Stimulated activated naive CD8-positive, alpha-beta T cell treated with anti-CD3 and anti-CD28 coated beads, Interleukin-15, Interleukin-2, amounts not matched to agents 100 ng/mL and 50 ng/mL, for 24 hours (primary cell): ENCODE measurements around the gene KATNB1.

ENCODE experiments used
- H3K27ac Mint-ChIP-seq: one replicate; pipeline ENCODE4 v1.8.0; 2021; ENCODE audit warnings: mild to moderate bottlenecking, mixed read lengths
- H3K27me3 Mint-ChIP-seq: one replicate; pipeline ENCODE4 v1.8.0; 2021; ENCODE audit warnings: mixed read lengths
- H3K36me3 Mint-ChIP-seq: one replicate; pipeline ENCODE4 v1.8.0; 2021; ENCODE audit warnings: low read depth, mixed read lengths
- H3K4me1 Mint-ChIP-seq: one replicate; pipeline ENCODE4 v1.8.0; 2021; ENCODE audit warnings: low read depth, mixed read lengths
- H3K4me3 Mint-ChIP-seq: one replicate; pipeline ENCODE4 v1.8.0; 2021; ENCODE audit warnings: mild to moderate bottlenecking, mixed read lengths
- H3K9me3 Mint-ChIP-seq: one replicate; pipeline ENCODE4 v1.8.0; 2021; ENCODE audit warnings: mixed read lengths

Gene KATNB1

GRCh38 chr16:57799600-57800199 lies 64.1 kb downstream of the KATNB1 start:
- no peak overlapping the region for H3K4me3 Mint-ChIP-seq
- no peak overlapping the region for H3K27ac Mint-ChIP-seq
- H3K4me1 Mint-ChIP-seq: peaks cover 38% of the 10 kb centered on the region
- H3K9me3 Mint-ChIP-seq: no peaks in the 10 kb centered on the region
- no peaks in the 10 kb centered on the region for H3K36me3 Mint-ChIP-seq
- H3K27me3 Mint-ChIP-seq: peaks cover 21% of the 10 kb centered on the region

DNA sequence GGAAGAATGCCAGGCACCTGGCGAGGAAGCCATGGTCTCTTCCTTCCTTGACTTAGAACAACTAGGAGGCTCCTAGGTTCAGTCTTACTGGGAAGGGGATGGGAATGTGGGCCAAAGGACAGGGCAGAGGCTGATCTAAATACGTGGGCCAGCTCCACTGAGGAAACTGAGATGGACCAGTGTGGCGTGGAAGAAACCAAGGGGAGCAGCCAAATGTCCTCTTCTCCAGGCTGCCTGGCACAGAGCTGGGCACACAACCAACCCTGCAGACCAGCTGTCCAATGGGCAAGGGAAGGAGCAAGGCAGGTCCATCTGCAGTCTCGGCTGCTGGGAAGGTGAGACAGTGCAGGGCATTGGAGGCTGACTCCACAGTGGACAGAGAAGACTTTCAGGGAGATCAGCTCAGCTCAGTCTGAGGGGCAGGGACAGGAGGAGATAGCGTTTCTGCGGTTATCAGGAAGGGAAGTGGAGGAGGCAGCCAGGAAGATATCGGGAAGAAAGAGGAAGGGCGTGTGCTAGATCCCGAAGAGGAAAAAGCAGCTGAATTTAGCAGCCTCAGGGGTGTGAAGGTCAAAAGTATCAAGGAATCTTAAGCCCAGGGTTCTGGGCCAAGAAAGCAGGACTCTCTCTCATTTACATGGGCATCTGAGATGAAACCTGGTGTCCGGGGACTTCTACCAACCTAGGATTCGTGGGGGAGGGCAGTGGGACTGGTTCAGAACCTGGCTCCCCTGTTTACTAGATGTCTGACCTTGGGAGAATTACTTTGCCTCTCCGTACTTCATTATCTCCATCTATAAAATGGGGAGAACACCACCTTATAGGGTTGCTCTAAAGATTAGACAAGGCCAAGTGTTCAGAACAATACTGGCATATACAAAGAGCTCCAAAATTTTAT lies 64.9 kb downstream of the KATNB1 start:
- no peak overlapping the region for H3K27ac Mint-ChIP-seq
- peaks cover 21% of the 10 kb centered on the region for H3K27me3 Mint-ChIP-seq
- no peaks in the 10 kb centered on the region for H3K36me3 Mint-ChIP-seq
- H3K4me3 Mint-ChIP-seq: peak overlapping the region; percentile 20
- no peaks in the 10 kb centered on the region for H3K9me3 Mint-ChIP-seq
- H3K4me1 Mint-ChIP-seq: peaks cover 38% of the 10 kb centered on the region

DNA sequence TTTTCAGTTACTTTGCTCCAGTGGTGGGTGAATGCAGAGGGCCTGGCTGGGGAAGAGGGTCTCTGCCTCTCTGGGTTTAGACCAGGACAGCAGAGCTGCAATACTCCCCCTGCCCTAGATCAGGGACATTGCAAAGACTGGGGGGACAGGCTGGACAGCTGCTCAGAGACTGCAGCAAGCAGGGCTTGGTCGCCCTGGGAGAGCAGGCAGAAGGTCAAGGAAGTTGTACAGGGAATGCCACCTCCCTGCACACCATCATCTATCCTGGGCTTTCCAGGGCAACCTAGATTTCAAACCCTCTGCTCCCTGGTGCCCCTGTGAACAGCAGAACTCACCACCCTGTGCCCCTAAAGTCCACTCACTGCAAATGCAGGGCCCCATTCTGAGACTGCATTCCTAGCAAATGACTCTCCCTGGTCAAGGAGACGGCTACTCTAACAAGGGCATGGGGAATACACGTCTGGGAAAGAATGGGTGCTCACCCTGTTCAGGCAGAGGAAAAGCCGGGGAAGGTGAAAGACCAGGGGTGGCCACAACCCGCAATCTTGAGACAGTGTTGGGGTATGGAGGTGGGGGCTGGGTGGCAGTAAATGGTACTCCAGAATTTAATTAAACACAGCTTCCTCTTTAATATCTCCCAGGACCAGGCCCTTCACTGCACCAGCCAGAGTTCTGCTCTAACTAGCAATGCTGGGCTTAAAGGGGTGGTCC lies 65.7 kb downstream of the KATNB1 start:
- no peaks in the 10 kb centered on the region for H3K9me3 Mint-ChIP-seq
- no peaks in the 10 kb centered on the region for H3K36me3 Mint-ChIP-seq
- no peak overlapping the region for H3K27ac Mint-ChIP-seq
- peak overlapping the region; percentile 45 for H3K4me3 Mint-ChIP-seq
- peaks cover 38% of the 10 kb centered on the region for H3K4me1 Mint-ChIP-seq
- H3K27me3 Mint-ChIP-seq: peaks cover 25% of the 10 kb centered on the region

GRCh38 chr16:57801809-57802340 lies 66.3 kb downstream of the KATNB1 start:
- Mint-ChIP-seq H3K4me3 (peak overlapping the region; percentile 45), H3K4me1 (peaks cover 38% of the 10 kb centered on the region), H3K9me3 (no peaks in the 10 kb centered on the region), H3K27me3 (peaks cover 28% of the 10 kb centered on the region), H3K36me3 (no peaks in the 10 kb centered on the region), H3K27ac (no peak overlapping the region)

- peak within 1 kb of the TSS; percentile 85 for H3K4me3 Mint-ChIP-seq
- peaks cover 28% of the 10 kb centered on the region for H3K27me3 Mint-ChIP-seq
- H3K4me1 Mint-ChIP-seq: peaks cover 43% of the 10 kb centered on the region
- H3K27ac Mint-ChIP-seq: peak within 1 kb of the TSS; percentile 92
- no peaks in the 10 kb centered on the region for H3K9me3 Mint-ChIP-seq
- no peaks in the 10 kb centered on the region for H3K36me3 Mint-ChIP-seq
These were observed 67.0 kb downstream of the KATNB1 start, which contains the start of gene KIFC3 for GRCh38 chr16:57802341-57803133. TSS of gene KIFC3 (minus strand) at chr16:57802491. CDS start at chr16:57798243, 4,248 bp downstream.

DNA sequence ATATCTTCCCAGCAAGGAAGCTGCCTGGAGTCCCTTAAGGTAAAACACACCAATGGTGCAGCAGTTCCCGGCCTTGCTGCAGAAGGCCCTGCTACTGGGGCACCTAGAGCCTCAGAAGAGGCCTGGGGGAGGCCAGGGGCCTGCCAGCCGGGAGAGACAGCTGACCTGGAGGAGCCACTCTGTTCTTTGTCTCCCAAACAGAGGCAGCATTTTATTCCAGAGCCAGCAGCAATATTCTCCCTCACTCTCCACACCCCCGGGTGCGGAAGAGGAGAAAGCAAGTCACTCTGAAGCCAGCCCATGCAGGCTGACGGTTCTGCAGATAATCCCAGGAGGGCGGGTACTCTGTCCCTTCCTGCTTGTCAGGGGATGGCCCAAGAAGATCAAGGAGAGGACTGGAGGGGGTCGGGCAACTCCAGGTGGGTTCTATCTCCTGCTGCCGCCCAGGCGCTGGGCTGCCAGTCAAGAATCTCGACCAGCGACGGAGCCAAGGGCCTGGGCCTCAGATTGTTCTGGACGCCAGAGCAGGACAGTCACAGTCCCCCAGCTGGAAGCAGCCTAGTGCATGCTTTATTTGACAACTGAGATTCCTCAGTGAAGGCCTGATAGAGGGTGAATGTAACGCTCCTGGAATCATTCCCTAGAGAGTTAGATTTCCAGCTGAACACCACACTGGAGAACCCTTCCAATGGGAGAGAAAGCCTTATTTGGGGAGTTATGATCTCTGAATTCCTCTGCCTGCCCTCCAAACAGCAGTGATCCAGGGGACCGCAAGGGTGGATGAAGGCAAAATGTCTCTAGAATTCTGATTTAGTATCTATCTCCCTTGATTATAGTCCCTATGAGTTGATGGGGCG lies 67.8 kb downstream of the KATNB1 start:
- no peaks in the 10 kb centered on the region for H3K36me3 Mint-ChIP-seq
- peaks cover 29% of the 10 kb centered on the region for H3K27me3 Mint-ChIP-seq
- H3K9me3 Mint-ChIP-seq: no peaks in the 10 kb centered on the region
- peaks cover 52% of the 10 kb centered on the region for H3K4me1 Mint-ChIP-seq
- H3K27ac Mint-ChIP-seq: peak overlapping the region; percentile 92
- H3K4me3 Mint-ChIP-seq: peak overlapping the region; percentile 85

- Mint-ChIP-seq H3K4me1 (peaks cover 50% of the 10 kb centered on the region), H3K27ac (no peak overlapping the region), H3K4me3 (no peak overlapping the region), H3K27me3 (peaks cover 34% of the 10 kb centered on the region), H3K36me3 (no peaks in the 10 kb centered on the region), H3K9me3 (no peaks in the 10 kb centered on the region)
These were observed 68.7 kb downstream of the KATNB1 start for GRCh38 chr16:57804111-57804837.

GRCh38 chr16:57805176-57805575 lies 69.6 kb downstream of the KATNB1 start:
- no peak overlapping the region for H3K27ac Mint-ChIP-seq
- H3K4me1 Mint-ChIP-seq: peaks cover 51% of the 10 kb centered on the region
- H3K27me3 Mint-ChIP-seq: peaks cover 39% of the 10 kb centered on the region
- H3K4me3 Mint-ChIP-seq: no peak overlapping the region
- H3K9me3 Mint-ChIP-seq: no peaks in the 10 kb centered on the region
- H3K36me3 Mint-ChIP-seq: no peaks in the 10 kb centered on the region
